Stimulated activated CD4-positive, alpha-beta T cell treated with anti-CD3 and anti-CD28 coated beads, TNF-alpha, amount 100 ng/mL, for 48 hours (primary cell): ENCODE results near the gene ARHGEF3.

ENCODE experiments used
- DNase-seq, 3 donors: peaks; one replicate each; pipeline ENCODE4 v3.0.0-alpha.2; 2020; ENCODE audit warnings: low read depth in 3 of 3

The ARHGEF3 gene

GRCh38 chr3:56823421-56823926 is 21.7 kb upstream of the ARHGEF3 start:
- DNase-seq, result no peak

GRCh38 chr3:56822501-56822900 is 20.8 kb upstream of the ARHGEF3 start:
- no peak for DNase-seq

- no peak for DNase-seq
These were observed 17.5 kb upstream of the ARHGEF3 start for GRCh38 chr3:56819016-56819809.

- DNase-seq, result no peak
These were observed 16.6 kb upstream of the ARHGEF3 start for GRCh38 chr3:56818156-56818985.

- no peak for DNase-seq
These were observed 15.9 kb upstream of the ARHGEF3 start for GRCh38 chr3:56817646-56818045.

- DNase-seq, result no peak
These were observed 14.3 kb upstream of the ARHGEF3 start for GRCh38 chr3:56816061-56816460.

GRCh38 chr3:56815589-56815988 is 13.8 kb upstream of the ARHGEF3 start:
- no peak for DNase-seq

GRCh38 chr3:56813653-56813960 is 11.9 kb upstream of the ARHGEF3 start:
- DNase-seq, result no peak

- no peak for DNase-seq
These were observed 11.3 kb upstream of the ARHGEF3 start for GRCh38 chr3:56812754-56813652.

GRCh38 chr3:56811546-56812202 is 9.9 kb upstream of the ARHGEF3 start:
- no peak for DNase-seq

- no peak for DNase-seq
These were observed 9.1 kb upstream of the ARHGEF3 start for GRCh38 chr3:56810577-56811545.

GRCh38 chr3:56806407-56806806 is 4.7 kb upstream of the ARHGEF3 start:
- DNase-seq, result no peak

- no peak for DNase-seq
These were observed 1.0 kb upstream of the ARHGEF3 start for GRCh38 chr3:56802790-56803189.

- no peak for DNase-seq
These were observed 613 bp upstream of the ARHGEF3 start for GRCh38 chr3:56802378-56802745.

GRCh38 chr3:56800832-56801661 is 702 bp downstream of the ARHGEF3 start:
- DNase-seq, result no peak

- peak; percentile 45 to 73 (median 67) for DNase-seq
These were observed 1.5 kb downstream of the ARHGEF3 start for GRCh38 chr3:56800130-56800831.

- DNase-seq, result no peak
These were observed 2.4 kb downstream of the ARHGEF3 start for GRCh38 chr3:56799251-56799882.

GRCh38 chr3:56796996-56797395 is 4.8 kb downstream of the ARHGEF3 start:
- DNase-seq, result no peak
